OCI-LY7 (cell line): ENCODE measurements around the gene SLC9C1. TPM values are rescaled to one million over a fixed set of nuclear protein-coding genes. Genes with fewer than 3 reads are reported as not detected.

Experiments used
- Bru-seq: library from RNA; stranded (reverse); fragments of 400-500 nt; gene quantifications from one replicate; lab custom pipeline; 2021; lab: Mats Ljungman, UMichigan
- BruChase-seq, 2 experiments: library from RNA; stranded (reverse); fragments of 400-500 nt; gene quantifications; one replicate each; lab custom pipeline; 2021; lab: Mats Ljungman, UMichigan
- BruUV-seq: library from RNA; stranded (reverse); fragments of 400-500 nt; replicated peaks from 2 replicates; lab custom pipeline; 2021; lab: Mats Ljungman, UMichigan
- CTCF ChIA-PET: fragments of 300-600 bp; sonication (Branson Sonifier 250); formaldehyde crosslinking; loops from one replicate; lab custom pipeline; 2022; ENCODE audit warnings: antibody characterized with exemption; ENCODE audit not compliant: unreplicated experiment; lab: Charles Lee
- POLR2A ChIA-PET: fragments of 300-600 bp; sonication (Branson Sonifier 250); formaldehyde crosslinking; loops from one replicate; lab custom pipeline; 2022; ENCODE audit warnings: antibody characterized with exemption; lab: Charles Lee
- DNase-seq: peaks from one replicate; pipeline ENCODE4 v3.0.0-alpha.2; 2015; ENCODE audit warnings: low spot score
- H2AFZ ChIP-seq: fragments of 200-600 bp; sonication (generic), shearing (Covaris generic); 2 replicates; pipeline ENCODE4 v1.6.1; 2014; ENCODE audit warnings: mild to moderate bottlenecking, antibody characterized with exemption, low read length, moderate library complexity
- H3K27ac ChIP-seq: fragments of 200-600 bp; sonication (generic); 2 replicates; pipeline ENCODE4 v1.5.1; 2014; ENCODE audit warnings: mixed run types, low read depth, mild to moderate bottlenecking, moderate library complexity, low read length, inconsistent platforms; ENCODE audit not compliant: poor library complexity, severe bottlenecking
- H3K36me3 ChIP-seq: fragments of 200-600 bp; sonication (generic); 2 replicates; pipeline ENCODE4 v1.6.1; 2014; ENCODE audit warnings: mild to moderate bottlenecking, antibody characterized with exemption, low read length, moderate library complexity, mixed read lengths; ENCODE audit not compliant: insufficient read depth
- H3K4me1 ChIP-seq: fragments of 200-600 bp; sonication (generic); 2 replicates; pipeline ENCODE4 v1.5.1; 2014; ENCODE audit warnings: mild to moderate bottlenecking, low read length; ENCODE audit not compliant: insufficient read depth, poor library complexity, severe bottlenecking
- H3K4me2 ChIP-seq: fragments of 200-600 bp; sonication (generic); 2 replicates; pipeline ENCODE4 v1.6.1; 2014; ENCODE audit warnings: mild to moderate bottlenecking, low read length
- H3K4me3 ChIP-seq: fragments of 200-600 bp; sonication (generic); 2 replicates; pipeline ENCODE4 v1.5.1; 2014; ENCODE audit warnings: mild to moderate bottlenecking, low read depth, low read length; ENCODE audit not compliant: poor library complexity, severe bottlenecking
- H3K79me2 ChIP-seq: fragments of 200-600 bp; sonication (generic); 2 replicates; pipeline ENCODE4 v1.6.1; 2016; ENCODE audit warnings: low read depth, mild to moderate bottlenecking, low read length, moderate library complexity, mixed read lengths; ENCODE audit not compliant: insufficient read depth
- H3K9me2 ChIP-seq: fragments of 200-600 bp; sonication (generic); 2 replicates; pipeline ENCODE4 v1.6.1; 2016; ENCODE audit warnings: mild to moderate bottlenecking, low read length, mixed read lengths; ENCODE audit not compliant: insufficient read depth
- H3K9me3 ChIP-seq: fragments of 200-600 bp; sonication (generic); 2 replicates; pipeline ENCODE4 v1.6.1; 2014; ENCODE audit warnings: mild to moderate bottlenecking, mixed run types, low read length, mixed read lengths
- H4K20me1 ChIP-seq: fragments of 200-600 bp; sonication (generic); 2 replicates; pipeline ENCODE4 v1.6.1; 2014; ENCODE audit warnings: mild to moderate bottlenecking, antibody characterized with exemption, low read length, moderate library complexity, mixed read lengths; ENCODE audit not compliant: insufficient read depth
- EZH2phosphoT487 ChIP-seq: fragments of 200-600 bp; sonication (generic); IDR thresholded peaks from 2 replicates; pipeline ENCODE4 v1.6.1; 2018; ENCODE audit warnings: low read depth, borderline replicate concordance, mild to moderate bottlenecking, mixed run types, antibody characterized with exemption, low read length, moderate library complexity, mixed read lengths
- intact Hi-C: fragments of 100-400 bp; cut with micrococcal nuclease; formaldehyde crosslinking; loops from one replicate; pipeline ENCODE4 v1.10.0; 2022; ENCODE audit not compliant: unreplicated experiment
- long read RNA-seq: library from polyadenylated mRNA; stranded (forward); transcript quantifications from one replicate; pipeline ENCODE4 v2.0.0, GENCODE V29; 2022
- total RNA-seq, 2 experiments: library from RNA; depleted of rRNA in 1 of 2; stranded (reverse); fragments of >200 nt in 1 of 2; shearing (Covaris generic) in 1 of 2; gene quantifications; 2 replicates each; pipeline ENCODE4 v1.2.3, GENCODE V29; 2014 to 2022
- TF ChIP-seq, protein P1 (sequence below): fragments of 200-600 bp; sonication (generic); conservative IDR thresholded peaks from 2 replicates; pipeline ENCODE4 v1.5.1; 2014; ENCODE audit warnings: mild to moderate bottlenecking, antibody characterized with exemption, low read length, moderate library complexity, mixed read lengths

The SLC9C1 gene
- total RNA-seq (2014; rRNA removed; shearing (Covaris generic)), result not detected in 2 replicates
- total RNA-seq (2022), result not detected in 2 replicates
- Bru-seq, nascent RNA, result percentile 8 among the genes with signal in this experiment
- percentile 4 among the genes with signal in this experiment for BruChase-seq, experiment 1, labeled RNA remaining after a 6-hour chase
- percentile 5 among the genes with signal in this experiment for BruChase-seq, experiment 2, labeled RNA remaining after a 2-hour chase
- long read RNA-seq, partial matches to known transcripts, result 0 of 1 reads
- long read RNA-seq, other reads (novel, unspliced or antisense), result 1 of 1 reads

DNA sequence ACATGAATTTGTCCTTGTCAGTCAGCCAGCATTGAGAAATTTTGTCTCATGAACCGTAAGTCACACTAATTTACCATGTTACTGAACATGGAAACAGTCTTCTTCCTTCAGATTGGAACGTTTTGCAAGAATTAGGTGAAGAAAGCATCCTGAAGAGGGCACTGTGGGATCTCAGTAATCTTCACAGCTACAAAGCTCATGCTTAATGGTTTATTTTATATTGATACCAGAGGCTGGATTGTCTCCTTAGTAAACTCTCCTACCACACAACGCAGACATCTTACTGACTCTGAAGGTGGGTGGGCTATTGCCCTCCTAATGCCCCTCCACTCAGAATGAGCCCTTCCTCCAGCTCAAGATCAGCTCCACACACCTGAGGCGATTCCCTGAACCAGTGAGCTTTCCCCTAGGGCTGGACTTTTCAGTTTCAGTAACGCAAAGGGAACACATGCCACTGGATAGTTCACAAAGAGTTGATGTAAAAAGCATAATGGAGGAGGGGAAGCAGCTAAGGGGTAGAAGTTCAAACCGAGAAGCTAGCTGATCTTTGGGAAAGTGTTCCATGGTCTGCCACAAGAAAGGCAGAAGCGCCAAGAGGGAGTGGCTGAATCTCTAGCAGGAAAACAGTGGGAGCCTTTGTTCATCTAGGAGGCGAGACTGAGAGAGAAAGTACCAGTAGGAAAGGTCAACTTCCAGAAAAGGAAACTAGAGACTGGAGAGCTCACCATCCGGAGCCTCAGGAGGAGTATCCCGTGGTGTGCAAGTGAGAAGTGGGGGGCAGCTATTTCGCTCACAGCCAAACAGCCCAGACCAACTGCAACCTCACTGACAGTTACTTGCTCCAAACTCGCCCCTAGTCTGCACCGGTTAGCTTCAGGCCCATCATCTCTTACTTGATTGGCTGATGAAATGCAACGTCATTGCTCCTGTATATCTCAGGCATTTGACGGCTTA is at the start of gene SLC9C1:
TSS of gene SLC9C1 (minus strand) at position 849 of the 954 bp plus-strand sequence. CDS start 7,425 bp downstream, outside the sequence.
- TF ChIP-seq, protein P1, sequence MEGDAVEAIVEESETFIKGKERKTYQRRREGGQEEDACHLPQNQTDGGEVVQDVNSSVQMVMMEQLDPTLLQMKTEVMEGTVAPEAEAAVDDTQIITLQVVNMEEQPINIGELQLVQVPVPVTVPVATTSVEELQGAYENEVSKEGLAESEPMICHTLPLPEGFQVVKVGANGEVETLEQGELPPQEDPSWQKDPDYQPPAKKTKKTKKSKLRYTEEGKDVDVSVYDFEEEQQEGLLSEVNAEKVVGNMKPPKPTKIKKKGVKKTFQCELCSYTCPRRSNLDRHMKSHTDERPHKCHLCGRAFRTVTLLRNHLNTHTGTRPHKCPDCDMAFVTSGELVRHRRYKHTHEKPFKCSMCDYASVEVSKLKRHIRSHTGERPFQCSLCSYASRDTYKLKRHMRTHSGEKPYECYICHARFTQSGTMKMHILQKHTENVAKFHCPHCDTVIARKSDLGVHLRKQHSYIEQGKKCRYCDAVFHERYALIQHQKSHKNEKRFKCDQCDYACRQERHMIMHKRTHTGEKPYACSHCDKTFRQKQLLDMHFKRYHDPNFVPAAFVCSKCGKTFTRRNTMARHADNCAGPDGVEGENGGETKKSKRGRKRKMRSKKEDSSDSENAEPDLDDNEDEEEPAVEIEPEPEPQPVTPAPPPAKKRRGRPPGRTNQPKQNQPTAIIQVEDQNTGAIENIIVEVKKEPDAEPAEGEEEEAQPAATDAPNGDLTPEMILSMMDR, result peak; percentile 87
- TF ChIP-seq EZH2phosphoT487, result no peak
- intact Hi-C loops, result loop anchor here (1.0 kb wide), 5 partner anchors 34 to 226 kb away; no protein-coding TSS in a partner anchor
- H3K9me3 ChIP-seq, result peaks cover 9% of the 10 kb centered on the region; the same call in 1 of the 2 replicates
- peaks cover 44% of the 10 kb centered on the region for H3K4me1 ChIP-seq
- POLR2A ChIA-PET, result interaction anchor here (0.6 to 4.2 kb wide), 22 partner anchors 8 to 583 kb away, joined by 3 to 24 read pairs (median 4); partner anchors contain the start of genes BTLA and CD200
- H2AFZ ChIP-seq, result peak within 1 kb of the TSS; percentile 95
- H4K20me1 ChIP-seq, result no peaks in the 10 kb centered on the region
- BruUV-seq, result no TSS peak
- DNase-seq, result peak; percentile 86
- H3K9me2 ChIP-seq, result no peaks in the 10 kb centered on the region
- CTCF ChIA-PET, result interaction anchor here (0.7 to 2.6 kb wide), 8 partner anchors 12 to 268 kb away, joined by 3 to 17 read pairs (median 3); partner anchors contain the start of genes ATG3 and SLC35A5
- H3K4me3 ChIP-seq, result peak within 1 kb of the TSS; percentile 13
- H3K4me2 ChIP-seq, result peak within 1 kb of the TSS; percentile 53
- peak within 1 kb of the TSS; percentile 44 for H3K27ac ChIP-seq
- no peaks in the 10 kb centered on the region for H3K36me3 ChIP-seq
- H3K79me2 ChIP-seq, result no peaks in the 10 kb centered on the region

DNA sequence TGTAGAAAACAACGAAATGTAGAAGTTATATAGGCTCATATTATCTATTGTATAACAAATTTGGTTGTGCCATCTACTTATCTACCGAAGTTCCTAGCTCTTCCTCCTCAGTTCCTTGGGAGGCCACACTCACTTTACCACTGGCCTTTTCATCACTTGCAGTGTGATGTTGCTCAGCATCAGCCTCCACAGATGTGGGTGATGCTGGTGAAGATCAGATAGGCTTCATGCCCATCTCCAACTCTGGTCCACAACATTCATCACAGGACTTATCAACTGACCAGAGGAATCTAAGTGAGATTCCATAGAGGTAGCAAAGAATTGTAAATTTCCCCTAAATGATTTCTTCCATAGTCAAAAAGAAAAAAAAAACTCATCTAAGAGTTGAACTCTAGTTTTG is 47.4 kb upstream of the SLC9C1 start:
- H3K9me2 ChIP-seq, result no peaks in the 10 kb centered on the region
- DNase-seq, result no peak
- H3K36me3 ChIP-seq, result no peaks in the 10 kb centered on the region
- intact Hi-C loops, result no loop called here
- H4K20me1 ChIP-seq, result no peaks in the 10 kb centered on the region
- ChIA-PET CTCF (no interaction called here), POLR2A (no interaction called here)
- TF ChIP-seq, protein P1, result no peak
- TF ChIP-seq EZH2phosphoT487, result no peak
- H3K27ac ChIP-seq, result no peak overlapping the region
- H2AFZ ChIP-seq, result no peak overlapping the region
- no peaks in the 10 kb centered on the region for H3K79me2 ChIP-seq
- H3K4me2 ChIP-seq, result no peak overlapping the region
- H3K9me3 ChIP-seq, result no peaks in the 10 kb centered on the region
- no peaks in the 10 kb centered on the region for H3K4me1 ChIP-seq
- no peak overlapping the region for H3K4me3 ChIP-seq
- BruUV-seq, result no TSS peak
